GM18909 (cell line): ENCODE data around the gene KCTD13.
"Not testable (repeated sequence)": the region's sequence is repeated elsewhere in the genome, so short reads cannot be mapped to it uniquely, and the experiment has no call there.

Experiments
- ATAC-seq: cut with Tn5 transposase; IDR thresholded peaks from one replicate; pipeline ENCODE4 v1.9.1; 2021; ENCODE audit warnings: mild to moderate bottlenecking; ENCODE audit not compliant: unreplicated experiment, poor library complexity

Gene KCTD13

GRCh38 chr16:29947897-29948296 is 21.9 kb upstream of the KCTD13 start:
- ATAC-seq = no peak

- ATAC-seq = no peak
Measured at GRCh38 chr16:29943846-29944799, 18.1 kb upstream of the KCTD13 start.

- no peak for ATAC-seq
Measured at GRCh38 chr16:29940656-29941055, 14.6 kb upstream of the KCTD13 start.

- ATAC-seq = not testable (repeated sequence)
Measured at GRCh38 chr16:29931750-29932149, 5.7 kb upstream of the KCTD13 start.

- no peak for ATAC-seq
Measured at GRCh38 chr16:29927070-29927905, 1.3 kb upstream of the KCTD13 start.

- no peak for ATAC-seq
Measured at GRCh38 chr16:29926711-29927052, 656 bp upstream of the KCTD13 start.

GRCh38 chr16:29925105-29925756 is 795 bp downstream of the KCTD13 start:
- ATAC-seq = no peak

GRCh38 chr16:29922986-29923501 is 3.0 kb downstream of the KCTD13 start:
- ATAC-seq = no peak

- ATAC-seq = no peak
Measured at GRCh38 chr16:29922326-29922725, 3.7 kb downstream of the KCTD13 start.

GRCh38 chr16:29921034-29921385 is 5.0 kb downstream of the KCTD13 start:
- no peak for ATAC-seq

GRCh38 chr16:29920288-29921033 is 5.6 kb downstream of the KCTD13 start:
- ATAC-seq = no peak

- no peak for ATAC-seq
Measured at GRCh38 chr16:29916979-29917378, 9.0 kb downstream of the KCTD13 start.

GRCh38 chr16:29915590-29916247 is 10.3 kb downstream of the KCTD13 start:
- ATAC-seq = no peak

GRCh38 chr16:29913514-29913913 is 12.5 kb downstream of the KCTD13 start:
- no peak for ATAC-seq

- ATAC-seq = no peak
Measured at GRCh38 chr16:29912087-29912486, 13.9 kb downstream of the KCTD13 start.

- ATAC-seq = no peak
Measured at GRCh38 chr16:29911676-29912010, 14.4 kb downstream of the KCTD13 start.

- no peak for ATAC-seq
Measured at GRCh38 chr16:29910819-29911675, 15.0 kb downstream of the KCTD13 start.

GRCh38 chr16:29909851-29910250 is 16.2 kb downstream of the KCTD13 start:
- not testable (repeated sequence) for ATAC-seq

GRCh38 chr16:29909391-29909790 is 16.6 kb downstream of the KCTD13 start:
- no peak for ATAC-seq
